RPMI8226 (cell line): Measurements from ENCODE around the gene DYNLT5.
"Not testable (repeated sequence)": the region's sequence is repeated elsewhere in the genome, so short reads cannot be mapped to it uniquely, and the experiment has no call there.

Experiments
- DNase-seq: peaks from one replicate; pipeline ENCODE4 v3.0.0-alpha.2; 2015

The DYNLT5 gene

GRCh38 chr1:66752000-66752592 lies at the start of gene DYNLT5:
Gene DYNLT5, plus strand, starts transcription at chr1:66752459. Its CDS starts 2,200 bp downstream, at chr1:66754659.
- no peak for DNase-seq

GRCh38 chr1:66704177-66704875 lies 47.9 kb upstream of the DYNLT5 start:
- no peak for DNase-seq

GRCh38 chr1:66705110-66705509 lies 47.1 kb upstream of the DYNLT5 start:
- no peak for DNase-seq

- no peak for DNase-seq
Measured at GRCh38 chr1:66711420-66711819, 40.8 kb upstream of the DYNLT5 start.

- no peak for DNase-seq
Measured at GRCh38 chr1:66712839-66713238, 39.4 kb upstream of the DYNLT5 start.

GRCh38 chr1:66723985-66724384 lies 28.3 kb upstream of the DYNLT5 start:
- DNase-seq, result no peak

GRCh38 chr1:66725885-66726665 lies 26.2 kb upstream of the DYNLT5 start:
- DNase-seq, result peak; percentile 74

- no peak for DNase-seq
Measured at GRCh38 chr1:66728021-66728420, 24.2 kb upstream of the DYNLT5 start.

GRCh38 chr1:66728716-66729115 lies 23.5 kb upstream of the DYNLT5 start:
- not testable (repeated sequence) for DNase-seq

GRCh38 chr1:66729119-66729518 lies 23.1 kb upstream of the DYNLT5 start:
- no peak for DNase-seq

- no peak for DNase-seq
Measured at GRCh38 chr1:66729523-66729922, 22.7 kb upstream of the DYNLT5 start.

- DNase-seq, result no peak
Measured at GRCh38 chr1:66730462-66730861, 21.8 kb upstream of the DYNLT5 start.

GRCh38 chr1:66731170-66731865 lies 20.9 kb upstream of the DYNLT5 start:
- no peak for DNase-seq

GRCh38 chr1:66732407-66733166 lies 19.7 kb upstream of the DYNLT5 start:
- DNase-seq, result peak; percentile 73

GRCh38 chr1:66733348-66734017 lies 18.8 kb upstream of the DYNLT5 start:
- DNase-seq, result peak; percentile 19

GRCh38 chr1:66734531-66734930 lies 17.7 kb upstream of the DYNLT5 start:
- DNase-seq, result not testable (repeated sequence)

GRCh38 chr1:66737836-66738235 lies 14.4 kb upstream of the DYNLT5 start:
- DNase-seq, result no peak

GRCh38 chr1:66739401-66740157 lies 12.7 kb upstream of the DYNLT5 start:
- peak; percentile 80 for DNase-seq

- no peak for DNase-seq
Measured at GRCh38 chr1:66745451-66745850, 6.8 kb upstream of the DYNLT5 start.

GRCh38 chr1:66747501-66747900 lies 4.8 kb upstream of the DYNLT5 start:
- DNase-seq, result no peak

- DNase-seq, result no peak
Measured at GRCh38 chr1:66750577-66750976, 1.7 kb upstream of the DYNLT5 start.
